GM12878 (cell line): Measurements from ENCODE around the gene TLR1. TPM values are rescaled to one million over a fixed set of nuclear protein-coding genes. Genes with fewer than 3 reads are reported as not detected.

Experiments used
- BHLHE40 ChIP-seq, 2 experiments: fragments of 450-650 bp in 1 of 2; IDR thresholded peaks; 2 replicates each; pipeline ENCODE4 v1.6.1; 2011 to 2017; ENCODE audit warnings: low read depth in 2 of 2, borderline replicate concordance in 1 of 2, improper control_type of control experiment in 1 of 2, low read length in 1 of 2, mild to moderate bottlenecking in 1 of 2
- CHD1 ChIP-seq: IDR thresholded peaks from 2 replicates; pipeline ENCODE4 v1.6.1; 2012; ENCODE audit warnings: low read depth, low read length, improper control_type of control experiment
- CUX1 ChIP-seq: IDR thresholded peaks from 2 replicates; pipeline ENCODE4 v1.6.1; 2012; ENCODE audit warnings: improper control_type of control experiment, low read depth, low read length; ENCODE audit not compliant: insufficient replicate concordance
- DPF2 ChIP-seq: fragments of 450-650 bp; IDR thresholded peaks from 2 replicates; pipeline ENCODE4 v1.6.1; 2017; ENCODE audit warnings: mild to moderate bottlenecking
- EED ChIP-seq: sonication (generic); IDR thresholded peaks from 2 replicates; pipeline ENCODE4 v1.6.1; 2016; ENCODE audit warnings: antibody characterized with exemption, low read depth
- IKZF1 ChIP-seq: fragments of 450-650 bp; conservative IDR thresholded peaks from 2 replicates; pipeline ENCODE4 v1.6.1; 2017; ENCODE audit warnings: antibody characterized with exemption, mild to moderate bottlenecking
- JUND ChIP-seq: IDR thresholded peaks from 2 replicates; pipeline ENCODE4 v1.6.1; 2012; ENCODE audit warnings: low read depth, mild to moderate bottlenecking, low read length, improper control_type of control experiment, moderate library complexity
- LARP7 ChIP-seq: fragments of 450-650 bp; IDR thresholded peaks from 2 replicates; pipeline ENCODE4 v1.6.1; 2017; ENCODE audit warnings: mild to moderate bottlenecking
- MEF2A ChIP-seq: IDR thresholded peaks from 2 replicates; pipeline ENCODE4 v1.6.1; 2011; ENCODE audit warnings: low read depth, mild to moderate bottlenecking, low read length, moderate library complexity; ENCODE audit not compliant: insufficient read depth
- MEF2B ChIP-seq: fragments of 450-650 bp; IDR thresholded peaks from 2 replicates; pipeline ENCODE4 v1.6.1; 2018; ENCODE audit warnings: mild to moderate bottlenecking, moderate library complexity; ENCODE audit not compliant: partially characterized antibody, poor library complexity, severe bottlenecking
- NFIC ChIP-seq: IDR thresholded peaks from 2 replicates; pipeline ENCODE4 v1.6.1; 2012; ENCODE audit warnings: low read depth, mild to moderate bottlenecking, inconsistent platforms, low read length, moderate library complexity
- NRF1 ChIP-seq: conservative IDR thresholded peaks from 2 replicates; pipeline ENCODE4 v1.6.1; 2011; ENCODE audit warnings: mild to moderate bottlenecking, low read depth, low read length, improper control_type of control experiment
- PAX5 ChIP-seq: IDR thresholded peaks from 2 replicates; pipeline ENCODE4 v1.6.1; 2011; ENCODE audit warnings: low read depth, low read length, borderline replicate concordance
- POU2F2 ChIP-seq: IDR thresholded peaks from 3 replicates; pipeline ENCODE4 v1.6.1; 2011; ENCODE audit warnings: low read depth, mild to moderate bottlenecking, low read length, borderline replicate concordance
- RAD51 ChIP-seq: fragments of 450-650 bp; IDR thresholded peaks from 2 replicates; pipeline ENCODE4 v1.6.1; 2016; ENCODE audit warnings: moderate library complexity, mild to moderate bottlenecking, inconsistent platforms
- RELB ChIP-seq: fragments of 450-650 bp; IDR thresholded peaks from 2 replicates; pipeline ENCODE4 v1.6.1; 2017; ENCODE audit warnings: low read depth, mild to moderate bottlenecking, moderate library complexity
- RUNX3 ChIP-seq: IDR thresholded peaks from 2 replicates; pipeline ENCODE4 v1.6.1; 2012; ENCODE audit warnings: low read length, inconsistent platforms
- SREBF2 ChIP-seq: IDR thresholded peaks from 2 replicates; pipeline ENCODE4 v1.6.1; 2012; ENCODE audit warnings: mild to moderate bottlenecking, low read length
- TBL1XR1 ChIP-seq: IDR thresholded peaks from 2 replicates; pipeline ENCODE4 v1.6.1; 2012; ENCODE audit warnings: low read depth, low read length, improper control_type of control experiment
- ZNF24 ChIP-seq: fragments of 450-650 bp; IDR thresholded peaks from 2 replicates; pipeline ENCODE4 v1.6.1; 2017; ENCODE audit warnings: antibody characterized with exemption, mild to moderate bottlenecking
- polyA plus RNA-seq, 11 experiments: library from polyadenylated mRNA; depleted of rRNA in 4 of 11; unstranded in 6 of 11; stranded (reverse) in 5 of 11; fragments of >200 nt; fragmentation: Nextera tagmentation in 4 of 11; fragmentation: Illumina TruSeq in 1 of 11; extraction: Ambion mirVana in 4 of 11; extraction: Trizol in 1 of 11; gene quantifications; 1 replicate in 1 of 11; 2 replicates in 10 of 11; pipeline versions ENCODE4 v1.2.1 to v1.2.3, GENCODE V29; 2011 to 2016; ENCODE audit warnings: inconsistent platforms in 2 of 11, missing spikeins in 2 of 11, low read depth in 1 of 11
- total RNA-seq, 4 experiments: library from RNA; depleted of rRNA in 3 of 4; stranded (reverse); fragments of >200 nt in 3 of 4; fragmentation: Illumina TruSeq in 1 of 4; extraction: Trizol in 1 of 4; gene quantifications; 2 replicates each; pipeline versions ENCODE4 v1.2.1 to v1.2.3, GENCODE V29; 2013 to 2021
- TF ChIP-seq, protein P1 (sequence below): fragments of 450-650 bp; IDR thresholded peaks from 2 replicates; pipeline ENCODE4 v1.6.1; 2017; ENCODE audit warnings: mild to moderate bottlenecking, low read depth, inconsistent platforms; ENCODE audit not compliant: poor library complexity, severe bottlenecking
- TF ChIP-seq, protein P2 (sequence below): IDR thresholded peaks from 2 replicates; pipeline ENCODE4 v1.6.1; 2012; ENCODE audit warnings: low read depth, low read length, improper control_type of control experiment

TLR1 gene
- total and polyA plus RNA-seq, 10 of the 15 experiments (the other 5 are each of a cell fraction or from before 2014, with no cell fraction given): 9.3 to 57.1 (median 20.4) TPM

DNA sequence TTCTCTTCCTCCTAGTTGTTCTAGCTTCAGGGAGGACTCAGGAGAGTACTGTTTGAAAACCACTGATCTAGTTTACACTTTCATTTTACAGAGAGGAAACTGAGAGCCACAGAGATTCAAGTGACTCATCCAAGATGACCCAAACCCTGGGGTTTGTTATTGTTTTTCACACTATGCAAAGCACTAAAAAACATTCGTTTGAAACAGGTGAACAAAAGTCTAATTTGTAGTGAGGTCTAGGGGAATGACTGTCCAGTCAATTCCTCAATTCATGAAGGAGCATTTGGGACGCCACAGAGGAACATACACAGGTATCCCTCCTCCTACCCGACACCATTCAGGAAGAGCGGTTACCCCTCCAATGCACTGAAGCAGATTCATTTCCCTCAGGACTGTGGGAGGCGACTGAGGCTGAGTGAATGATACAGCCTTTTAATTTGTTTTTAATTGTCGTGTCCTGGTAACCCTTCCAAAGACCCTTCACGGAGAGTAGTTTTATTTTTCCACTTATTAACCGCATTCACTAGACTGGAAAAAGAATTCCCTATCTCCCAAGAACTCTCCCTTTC lies 52.1 kb downstream of the TLR1 start (continued):
- TF ChIP-seq CUX1: no peak
- no peak for TF ChIP-seq SREBF2
- TF ChIP-seq LARP7: no peak
- peak; percentile 54; the same call in 1 of the 2 replicates for TF ChIP-seq IKZF1
- peak; percentile 46; the same call in 1 of the 2 replicates for TF ChIP-seq ZNF24
- TF ChIP-seq MEF2A: no peak
- peak; percentile 86 for TF ChIP-seq RUNX3
- peak; percentile 17 to 26; a peak in 1 of 4 replicates for TF ChIP-seq BHLHE40 (IDR thresholded peaks at IDR 0.05; ENCODE audit: borderline replicate concordance in 1 of 2, low read depth in 2 of 2, low read length in 1 of 2)
- TF ChIP-seq RELB: peak; percentile 75; the same call in 1 of the 2 replicates
- peak; percentile 47; the same call in 1 of the 2 replicates for TF ChIP-seq EED
- TF ChIP-seq DPF2: no peak
- TF ChIP-seq NFIC: peak; percentile 61; the same call in 1 of the 2 replicates
- TF ChIP-seq POU2F2: peak; percentile 84; the same call in 2 of the 3 replicates
- TF ChIP-seq TBL1XR1: 0 out of 2 replicates have a peak, but pooled peaks have one; percentile 26
- TF ChIP-seq, protein P1, sequence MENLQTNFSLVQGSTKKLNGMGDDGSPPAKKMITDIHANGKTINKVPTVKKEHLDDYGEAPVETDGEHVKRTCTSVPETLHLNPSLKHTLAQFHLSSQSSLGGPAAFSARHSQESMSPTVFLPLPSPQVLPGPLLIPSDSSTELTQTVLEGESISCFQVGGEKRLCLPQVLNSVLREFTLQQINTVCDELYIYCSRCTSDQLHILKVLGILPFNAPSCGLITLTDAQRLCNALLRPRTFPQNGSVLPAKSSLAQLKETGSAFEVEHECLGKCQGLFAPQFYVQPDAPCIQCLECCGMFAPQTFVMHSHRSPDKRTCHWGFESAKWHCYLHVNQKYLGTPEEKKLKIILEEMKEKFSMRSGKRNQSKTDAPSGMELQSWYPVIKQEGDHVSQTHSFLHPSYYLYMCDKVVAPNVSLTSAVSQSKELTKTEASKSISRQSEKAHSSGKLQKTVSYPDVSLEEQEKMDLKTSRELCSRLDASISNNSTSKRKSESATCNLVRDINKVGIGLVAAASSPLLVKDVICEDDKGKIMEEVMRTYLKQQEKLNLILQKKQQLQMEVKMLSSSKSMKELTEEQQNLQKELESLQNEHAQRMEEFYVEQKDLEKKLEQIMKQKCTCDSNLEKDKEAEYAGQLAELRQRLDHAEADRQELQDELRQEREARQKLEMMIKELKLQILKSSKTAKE: peak; percentile 56
- no peak for TF ChIP-seq NRF1
- TF ChIP-seq JUND: no peak
- no peak for TF ChIP-seq RAD51
- peak; percentile 9 for TF ChIP-seq MEF2B
- TF ChIP-seq PAX5: no peak
- TF ChIP-seq, protein P2, sequence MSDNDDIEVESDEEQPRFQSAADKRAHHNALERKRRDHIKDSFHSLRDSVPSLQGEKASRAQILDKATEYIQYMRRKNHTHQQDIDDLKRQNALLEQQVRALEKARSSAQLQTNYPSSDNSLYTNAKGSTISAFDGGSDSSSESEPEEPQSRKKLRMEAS: no peak
- TF ChIP-seq CHD1: no peak
